Astrocyte (in vitro differentiated cells and primary cell): ENCODE data around the gene KRTAP2-1. TPM values are rescaled to one million over a fixed set of nuclear protein-coding genes. Genes with fewer than 3 reads are reported as not detected.

Source experiments
- DNase-seq: peaks from one replicate; pipeline ENCODE4 v3.0.0-alpha.2; 2010; ENCODE audit warnings: low read depth
- FAIRE-seq: peaks from 2 replicates; lab custom pipeline; 2011; peaks lifted over from hg19 to GRCh38; lab: Jason Lieb, UNC
- H2AFZ ChIP-seq: 2 replicates; pipeline ENCODE4 v1.6.0; 2012; ENCODE audit warnings: low read depth, low read length, inconsistent platforms
- H3K27ac ChIP-seq: 2 replicates; pipeline ENCODE4 v1.5.1; 2011; ENCODE audit warnings: low read depth, low read length, inconsistent platforms
- H3K27me3 ChIP-seq: 2 replicates; pipeline ENCODE4 v1.6.0; 2011; ENCODE audit warnings: low read length, inconsistent platforms; ENCODE audit not compliant: insufficient read depth
- H3K36me3 ChIP-seq: 2 replicates; pipeline ENCODE4 v1.5.1; 2011; ENCODE audit warnings: low read length, inconsistent platforms; ENCODE audit not compliant: insufficient read depth
- H3K4me1 ChIP-seq: 2 replicates; pipeline ENCODE4 v1.5.1; 2011; ENCODE audit warnings: low read length, inconsistent platforms; ENCODE audit not compliant: insufficient read depth
- H3K4me2 ChIP-seq: 2 replicates; pipeline ENCODE4 v1.6.0; 2012; ENCODE audit warnings: low read length, inconsistent platforms
- H3K4me3 ChIP-seq: 2 replicates; pipeline ENCODE4 v1.5.1; 2011; ENCODE audit warnings: low read depth, mild to moderate bottlenecking, low read length, inconsistent platforms; ENCODE audit not compliant: insufficient read depth
- H3K79me2 ChIP-seq: 2 replicates; pipeline ENCODE4 v1.6.0; 2012; ENCODE audit warnings: mild to moderate bottlenecking, low read length, inconsistent platforms; ENCODE audit not compliant: insufficient read depth
- H3K9ac ChIP-seq: 2 replicates; pipeline ENCODE4 v1.6.0; 2012; ENCODE audit warnings: mild to moderate bottlenecking, low read length, inconsistent platforms
- H3K9me3 ChIP-seq: 2 replicates; pipeline ENCODE4 v1.5.1; 2012; ENCODE audit warnings: low read depth, mild to moderate bottlenecking, low read length, inconsistent platforms; ENCODE audit not compliant: insufficient read depth
- H4K20me1 ChIP-seq: 2 replicates; pipeline ENCODE4 v1.6.0; 2012; ENCODE audit warnings: low read length, inconsistent platforms; ENCODE audit not compliant: insufficient read depth
- H3K27ac Mint-ChIP-seq: one replicate; pipeline ENCODE4 v1.8.0; 2021; ENCODE audit warnings: mild to moderate bottlenecking, mixed read lengths; ENCODE audit not compliant: unreplicated experiment
- H3K27me3 Mint-ChIP-seq: one replicate; pipeline ENCODE4 v1.8.0; 2021; ENCODE audit warnings: low read depth, mixed read lengths; ENCODE audit not compliant: unreplicated experiment
- H3K36me3 Mint-ChIP-seq: one replicate; pipeline ENCODE4 v1.8.0; 2021; ENCODE audit warnings: low read depth, mixed read lengths; ENCODE audit not compliant: unreplicated experiment
- H3K4me1 Mint-ChIP-seq: one replicate; pipeline ENCODE4 v1.8.0; 2021; ENCODE audit warnings: low read depth, mixed read lengths; ENCODE audit not compliant: unreplicated experiment
- H3K4me3 Mint-ChIP-seq: one replicate; pipeline ENCODE4 v1.8.0; 2021; ENCODE audit warnings: mild to moderate bottlenecking, moderate library complexity, mixed read lengths; ENCODE audit not compliant: unreplicated experiment
- H3K9me3 Mint-ChIP-seq: one replicate; pipeline ENCODE4 v1.8.0; 2021; ENCODE audit warnings: mild to moderate bottlenecking, mixed read lengths; ENCODE audit not compliant: unreplicated experiment
- EZH2 ChIP-seq: IDR thresholded peaks from 2 replicates; pipeline ENCODE4 v1.6.1; 2012; ENCODE audit warnings: mild to moderate bottlenecking, low read length, inconsistent platforms; ENCODE audit not compliant: insufficient read depth
- total RNA-seq: library from RNA; stranded (reverse); gene quantifications from 2 replicates; pipeline ENCODE4 v1.2.1, GENCODE V29; 2021
- TF ChIP-seq, protein P1 (sequence below): IDR thresholded peaks from 2 replicates; pipeline ENCODE4 v1.5.1; 2011; ENCODE audit warnings: low read depth, mild to moderate bottlenecking, inconsistent platforms, low read length, moderate library complexity; ENCODE audit not compliant: insufficient read depth

KRTAP2-1 gene
- total RNA-seq, 1 donor from 2014 or later, result not detected

DNA sequence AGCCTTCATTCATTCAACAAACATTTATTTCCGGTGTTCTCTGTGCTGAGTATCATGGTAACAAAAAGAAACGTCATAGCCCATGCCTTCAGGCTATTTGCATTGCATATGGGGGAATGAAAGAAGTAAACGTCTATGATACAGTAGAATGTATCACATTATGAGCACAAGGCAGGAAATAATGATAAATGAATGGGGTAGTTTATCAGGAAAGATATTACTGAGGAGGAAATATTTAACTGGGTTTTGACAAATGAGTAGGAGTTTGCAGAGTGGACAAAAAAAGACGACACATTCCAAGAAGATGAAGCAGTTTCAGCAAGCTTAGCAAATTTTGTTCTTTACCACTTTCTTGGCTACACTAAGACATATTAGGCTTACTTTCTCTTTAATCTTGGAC is 35.5 kb upstream of the KRTAP2-1 start:
- TF ChIP-seq EZH2, result no peak
- TF ChIP-seq, protein P1, sequence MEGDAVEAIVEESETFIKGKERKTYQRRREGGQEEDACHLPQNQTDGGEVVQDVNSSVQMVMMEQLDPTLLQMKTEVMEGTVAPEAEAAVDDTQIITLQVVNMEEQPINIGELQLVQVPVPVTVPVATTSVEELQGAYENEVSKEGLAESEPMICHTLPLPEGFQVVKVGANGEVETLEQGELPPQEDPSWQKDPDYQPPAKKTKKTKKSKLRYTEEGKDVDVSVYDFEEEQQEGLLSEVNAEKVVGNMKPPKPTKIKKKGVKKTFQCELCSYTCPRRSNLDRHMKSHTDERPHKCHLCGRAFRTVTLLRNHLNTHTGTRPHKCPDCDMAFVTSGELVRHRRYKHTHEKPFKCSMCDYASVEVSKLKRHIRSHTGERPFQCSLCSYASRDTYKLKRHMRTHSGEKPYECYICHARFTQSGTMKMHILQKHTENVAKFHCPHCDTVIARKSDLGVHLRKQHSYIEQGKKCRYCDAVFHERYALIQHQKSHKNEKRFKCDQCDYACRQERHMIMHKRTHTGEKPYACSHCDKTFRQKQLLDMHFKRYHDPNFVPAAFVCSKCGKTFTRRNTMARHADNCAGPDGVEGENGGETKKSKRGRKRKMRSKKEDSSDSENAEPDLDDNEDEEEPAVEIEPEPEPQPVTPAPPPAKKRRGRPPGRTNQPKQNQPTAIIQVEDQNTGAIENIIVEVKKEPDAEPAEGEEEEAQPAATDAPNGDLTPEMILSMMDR, result no peak
- H3K4me2 ChIP-seq, result no peak overlapping the region
- no peaks in the 10 kb centered on the region for H3K9me3 Mint-ChIP-seq
- no peak overlapping the region for H3K27ac ChIP-seq
- peaks cover 19% of the 10 kb centered on the region for H3K4me1 Mint-ChIP-seq
- H3K27me3 Mint-ChIP-seq, result no peaks in the 10 kb centered on the region
- no peaks in the 10 kb centered on the region for H3K36me3 Mint-ChIP-seq
- H3K4me3 ChIP-seq, result no peak overlapping the region
- peak overlapping the region; percentile 10 for H3K27ac Mint-ChIP-seq
- no peak overlapping the region for H3K9ac ChIP-seq
- H3K36me3 ChIP-seq, result no peaks in the 10 kb centered on the region
- no peaks in the 10 kb centered on the region for H3K9me3 ChIP-seq
- H3K27me3 ChIP-seq, result no peaks in the 10 kb centered on the region
- DNase-seq (peak; percentile 29), FAIRE-seq (peak; percentile 58)
- no peaks in the 10 kb centered on the region for H3K79me2 ChIP-seq
- no peak overlapping the region for H2AFZ ChIP-seq
- H3K4me1 ChIP-seq, result no peaks in the 10 kb centered on the region
- no peak overlapping the region for H3K4me3 Mint-ChIP-seq
- no peaks in the 10 kb centered on the region for H4K20me1 ChIP-seq

DNA sequence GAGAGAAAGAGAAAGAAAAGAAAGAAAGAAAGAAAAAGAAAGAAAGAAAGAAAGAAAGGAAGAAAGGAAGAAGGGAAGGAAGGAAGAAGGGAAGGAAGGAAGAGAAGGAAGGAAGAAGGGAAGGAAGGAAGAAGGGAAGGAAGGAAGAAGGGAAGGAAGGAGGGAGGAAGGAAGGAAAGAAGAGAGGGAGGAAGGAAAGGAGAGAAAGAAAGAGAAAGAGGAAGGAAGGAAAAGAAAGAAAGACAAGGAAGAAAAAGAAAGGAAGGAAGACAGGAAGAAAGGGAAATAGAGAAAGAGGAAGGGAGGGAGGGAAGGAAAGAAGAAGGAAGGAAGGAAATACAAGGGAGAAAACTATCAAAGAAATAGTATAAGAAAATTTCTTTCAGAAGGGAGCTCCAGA is 29.7 kb upstream of the KRTAP2-1 start:
- Mint-ChIP-seq H3K9me3 (peaks cover 2% of the 10 kb centered on the region), H3K4me1 (no peaks in the 10 kb centered on the region), H3K27me3 (no peaks in the 10 kb centered on the region), H3K4me3 (no peak overlapping the region), H3K36me3 (peaks cover 3% of the 10 kb centered on the region), H3K27ac (no peak overlapping the region)
- DNase-seq, result no peak
- Histone ChIP-seq H3K9ac (no peak overlapping the region), H3K27me3 (no peaks in the 10 kb centered on the region), H3K36me3 (no peaks in the 10 kb centered on the region), H2AFZ (no peak overlapping the region), H3K79me2 (no peaks in the 10 kb centered on the region), H3K4me1 (no peaks in the 10 kb centered on the region), H4K20me1 (no peaks in the 10 kb centered on the region), H3K27ac (no peak overlapping the region), H3K9me3 (no peaks in the 10 kb centered on the region), H3K4me3 (no peak overlapping the region), H3K4me2 (no peak overlapping the region)
- FAIRE-seq, result no peak
- TF ChIP-seq, protein P1, result no peak
- TF ChIP-seq EZH2, result no peak

DNA sequence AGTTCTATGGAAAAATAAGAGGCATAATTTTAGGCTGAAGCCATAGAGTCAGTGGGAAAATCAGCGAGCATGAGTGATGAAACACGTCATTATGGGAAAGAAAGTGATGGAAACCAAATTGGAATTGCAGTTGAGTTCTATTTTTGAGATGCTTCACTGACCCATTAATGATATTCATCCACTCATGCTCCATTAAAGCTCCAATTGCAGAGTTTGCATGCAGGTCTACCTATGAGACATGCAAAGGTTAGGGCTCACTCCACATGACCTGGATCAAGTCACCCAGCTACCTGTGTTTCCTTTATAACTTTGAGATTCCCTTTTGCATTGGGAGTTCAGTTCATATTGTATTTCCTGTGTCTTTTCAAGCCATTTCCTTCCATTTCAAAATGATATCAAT is 26.6 kb upstream of the KRTAP2-1 start:
- no peaks in the 10 kb centered on the region for H3K27me3 Mint-ChIP-seq
- H3K9me3 Mint-ChIP-seq, result peaks cover 2% of the 10 kb centered on the region
- Histone ChIP-seq H3K4me3 (no peak overlapping the region), H3K36me3 (no peaks in the 10 kb centered on the region), H3K79me2 (no peaks in the 10 kb centered on the region), H4K20me1 (no peaks in the 10 kb centered on the region), H3K27me3 (no peaks in the 10 kb centered on the region), H3K4me2 (no peak overlapping the region), H3K4me1 (no peaks in the 10 kb centered on the region), H2AFZ (no peak overlapping the region), H3K9me3 (no peaks in the 10 kb centered on the region), H3K9ac (no peak overlapping the region), H3K27ac (no peak overlapping the region)
- no peak for FAIRE-seq
- no peak overlapping the region for H3K27ac Mint-ChIP-seq
- no peak overlapping the region for H3K4me3 Mint-ChIP-seq
- TF ChIP-seq, protein P1, result no peak
- TF ChIP-seq EZH2, result no peak
- no peak for DNase-seq
- peaks cover 3% of the 10 kb centered on the region for H3K36me3 Mint-ChIP-seq
- no peaks in the 10 kb centered on the region for H3K4me1 Mint-ChIP-seq
